NCI-H2107 (cell line): ENCODE data around the gene CLDN24.

Experiments
- DNase-seq: peaks from one replicate; lab custom pipeline; 2025; lab: John Stamatoyannopoulos, UW

Gene CLDN24

GRCh38 chr4:183321079-183321478, 1.1 kb downstream of the CLDN24 start:
- no peak for DNase-seq

GRCh38 chr4:183320211-183321059, 1.8 kb downstream of the CLDN24 start, which contains the start of gene CLDN22:
TSS of gene CLDN22 (minus strand) at chr4:183320276. CDS start at chr4:183320218, 58 bp downstream.
- DNase-seq, result no peak

- DNase-seq, result no peak
Observed at GRCh38 chr4:183318656-183319055, 3.6 kb downstream of the CLDN24 start.

- DNase-seq, result no peak
Observed at GRCh38 chr4:183314806-183315205, 7.4 kb downstream of the CLDN24 start.

- DNase-seq, result no peak
Observed at GRCh38 chr4:183314336-183314735, 7.9 kb downstream of the CLDN24 start.

GRCh38 chr4:183312841-183313240, 9.4 kb downstream of the CLDN24 start:
- DNase-seq, result no peak

GRCh38 chr4:183306811-183307210, 15.4 kb downstream of the CLDN24 start:
- DNase-seq, result no peak

- DNase-seq, result no peak
Observed at GRCh38 chr4:183304538-183304937, 17.7 kb downstream of the CLDN24 start.

- no peak for DNase-seq
Observed at GRCh38 chr4:183304067-183304466, 18.2 kb downstream of the CLDN24 start.

- no peak for DNase-seq
Observed at GRCh38 chr4:183303301-183303700, 18.9 kb downstream of the CLDN24 start.

GRCh38 chr4:183300655-183301054, 21.6 kb downstream of the CLDN24 start:
- DNase-seq, result no peak

GRCh38 chr4:183300070-183300469, 22.2 kb downstream of the CLDN24 start:
- no peak for DNase-seq

- DNase-seq, result no peak
Observed at GRCh38 chr4:183299464-183299863, 22.8 kb downstream of the CLDN24 start.

- DNase-seq, result no peak
Observed at GRCh38 chr4:183297675-183298074, 24.6 kb downstream of the CLDN24 start.

GRCh38 chr4:183295711-183296110, 26.5 kb downstream of the CLDN24 start:
- no peak for DNase-seq

GRCh38 chr4:183291070-183291469, 31.2 kb downstream of the CLDN24 start:
- DNase-seq, result peak; percentile 3

- DNase-seq, result no peak
Observed at GRCh38 chr4:183289688-183290087, 32.5 kb downstream of the CLDN24 start.

- no peak for DNase-seq
Observed at GRCh38 chr4:183288955-183289354, 33.3 kb downstream of the CLDN24 start.

GRCh38 chr4:183287677-183288076, 34.5 kb downstream of the CLDN24 start:
- DNase-seq, result no peak

- DNase-seq, result no peak
Observed at GRCh38 chr4:183287309-183287659, 34.9 kb downstream of the CLDN24 start.

- no peak for DNase-seq
Observed at GRCh38 chr4:183286590-183287308, 35.5 kb downstream of the CLDN24 start.

- no peak for DNase-seq
Observed at GRCh38 chr4:183285886-183286285, 36.3 kb downstream of the CLDN24 start.

- no peak for DNase-seq
Observed at GRCh38 chr4:183284965-183285364, 37.3 kb downstream of the CLDN24 start.
